HG03139 (cell line): ENCODE results near the gene PNPT1.
"Not testable (repeated sequence)": the region's sequence is repeated elsewhere in the genome, so short reads cannot be mapped to it uniquely, and the experiment has no call there.

Source experiments
- ATAC-seq: cut with Tn5 transposase; IDR thresholded peaks from one replicate; pipeline ENCODE4 v1.9.1; 2021; ENCODE audit not compliant: unreplicated experiment

The PNPT1 gene

DNA sequence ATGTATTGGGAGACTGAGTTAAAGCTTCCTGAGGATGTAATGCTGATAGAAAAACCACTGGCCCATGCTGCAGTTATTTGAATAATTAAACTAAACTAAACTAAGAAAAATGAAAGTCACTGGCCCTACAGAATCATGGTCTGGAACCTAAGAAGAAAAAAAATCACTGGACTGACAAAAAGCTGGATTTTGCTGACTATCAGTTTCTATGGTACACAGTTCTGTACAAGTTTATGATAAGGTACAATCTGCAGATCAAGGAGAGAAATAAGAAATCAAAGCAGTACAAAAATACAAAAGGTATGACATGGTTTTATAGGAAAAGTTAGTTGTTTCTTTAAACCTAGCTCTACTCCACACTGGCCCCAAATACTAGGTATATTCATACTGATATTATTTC is 91.8 kb downstream of the PNPT1 start:
- ATAC-seq = no peak

DNA sequence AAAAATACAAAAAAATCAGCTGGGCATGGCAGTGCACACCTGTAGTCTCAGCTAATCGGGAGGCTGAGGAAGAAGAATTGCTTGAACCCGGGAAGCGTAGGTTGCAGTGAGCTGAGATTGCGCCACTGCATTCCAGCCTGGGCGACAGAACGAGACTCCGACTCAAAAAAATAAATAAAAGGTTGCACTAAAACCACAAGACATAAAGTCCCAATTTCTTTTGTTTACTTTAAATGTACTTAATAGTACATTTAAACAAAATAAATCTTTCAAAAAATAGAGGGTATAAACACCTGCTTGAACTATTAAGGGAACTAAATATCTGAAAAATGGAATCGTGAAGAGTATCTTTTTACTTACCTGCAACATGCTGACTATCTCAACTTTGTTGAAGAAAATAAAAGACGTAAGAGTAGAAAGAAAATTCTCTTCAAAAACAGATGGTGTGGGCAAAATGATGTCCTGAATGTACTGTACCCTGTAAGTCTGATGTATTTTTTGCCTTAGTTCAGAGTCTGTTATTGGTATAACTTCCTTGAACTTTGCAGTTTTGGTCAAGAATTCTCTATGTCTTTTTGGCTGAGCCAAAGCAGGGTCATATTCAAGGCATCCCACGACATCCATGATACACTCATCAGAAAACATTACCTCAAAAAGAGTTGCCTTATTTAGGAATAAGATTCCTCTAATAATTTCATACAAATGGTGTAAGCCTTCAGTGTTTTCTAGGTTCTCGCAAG is 95.4 kb downstream of the PNPT1 start:
- no peak for ATAC-seq

GRCh38 chr2:55596795-55597194 is 96.8 kb downstream of the PNPT1 start:
- not testable (repeated sequence) for ATAC-seq

DNA sequence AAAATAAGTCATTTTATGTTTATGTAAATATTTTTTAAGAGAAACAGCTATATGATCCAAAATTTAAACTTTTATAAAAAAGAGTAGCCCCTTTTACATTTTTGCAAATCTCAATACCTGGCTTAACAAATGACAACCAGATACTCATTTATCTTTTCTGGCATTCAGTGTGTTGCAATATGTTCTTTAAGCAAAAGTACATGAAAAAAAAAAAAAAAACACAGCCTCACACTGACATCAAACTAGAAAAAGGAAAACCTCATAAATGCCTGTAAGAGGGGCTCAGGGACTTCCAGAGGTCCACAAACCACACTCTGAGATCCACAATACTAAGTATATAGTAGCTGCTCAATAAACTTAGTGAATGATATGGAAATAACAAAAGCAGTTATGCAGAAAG is 98.1 kb downstream of the PNPT1 start:
- no peak for ATAC-seq

- no peak for ATAC-seq
Measured at GRCh38 chr2:55592130-55592529, 101.5 kb downstream of the PNPT1 start.

DNA sequence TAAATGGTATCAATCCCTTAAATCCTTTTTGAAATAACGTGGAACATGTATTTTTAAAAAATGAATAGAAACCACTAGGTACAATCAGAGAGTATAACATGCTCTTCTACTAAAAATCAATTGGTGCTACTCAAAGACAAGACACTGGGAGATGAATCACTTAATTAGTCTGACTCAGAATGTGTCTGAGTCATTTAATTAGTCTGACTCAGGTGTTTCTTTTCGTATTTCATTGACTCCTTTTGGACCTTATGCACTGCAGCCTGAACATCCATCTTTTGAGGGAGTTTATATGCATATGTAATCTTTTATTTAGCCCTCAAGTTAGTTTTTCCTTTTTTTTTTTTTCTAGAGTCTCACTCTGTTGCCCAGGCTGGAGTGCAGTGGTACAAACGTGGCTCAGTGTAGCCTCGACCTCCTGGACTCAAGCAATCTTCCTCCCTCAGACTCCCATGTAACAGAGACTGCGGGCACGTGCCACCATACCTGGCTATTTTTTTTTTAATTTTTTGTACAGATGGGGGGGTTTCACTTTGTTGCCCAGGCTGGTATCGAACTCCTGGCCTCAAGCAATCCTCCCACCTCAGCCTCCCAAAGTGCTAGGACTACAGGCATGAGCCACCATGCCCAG is 102.7 kb downstream of the PNPT1 start:
- ATAC-seq = no peak

DNA sequence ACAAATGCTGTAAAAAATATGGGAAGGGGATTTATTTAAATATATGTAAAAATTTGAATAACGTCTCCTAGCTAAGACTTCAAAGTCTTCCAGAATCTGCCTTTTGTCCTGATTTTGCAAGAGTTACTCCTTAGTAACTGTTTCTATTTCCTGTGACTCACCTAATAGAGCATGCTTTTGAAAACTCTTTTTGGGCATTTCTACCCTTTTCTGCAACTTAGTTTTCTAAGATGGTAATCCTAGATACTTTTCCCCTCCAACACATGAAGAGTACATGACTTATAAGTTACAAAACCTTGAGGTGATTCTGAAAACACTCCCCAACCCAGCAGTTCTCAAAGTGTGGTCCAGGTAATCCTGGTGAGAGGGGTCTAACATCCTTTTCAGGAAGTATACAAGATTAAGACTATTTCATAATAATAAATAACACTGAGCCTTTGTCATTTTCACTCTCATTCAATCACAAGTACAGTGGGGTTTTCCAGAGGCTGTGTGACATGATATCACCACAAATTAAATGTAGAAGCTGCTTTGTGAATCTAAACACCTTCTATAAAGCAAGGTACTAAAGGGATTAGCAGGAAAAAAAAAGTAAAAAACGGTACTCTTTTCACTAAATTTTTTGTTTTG is 108.1 kb downstream of the PNPT1 start:
- no peak for ATAC-seq
